D721Med (cell line): ENCODE measurements around the gene COL28A1.
"Not testable (repeated sequence)": the region's sequence is repeated elsewhere in the genome, so short reads cannot be mapped to it uniquely, and the experiment has no call there.

Source experiments
- DNase-seq: peaks from one replicate; pipeline ENCODE4 v3.0.0; 2011; ENCODE audit warnings: low spot score; ENCODE audit not compliant: insufficient read length
- FAIRE-seq: peaks from 2 replicates; lab custom pipeline; 2011; peaks lifted over from hg19 to GRCh38; lab: Jason Lieb, UNC
- CTCF ChIP-seq: IDR thresholded peaks from 2 replicates; pipeline ENCODE4 v1.5.1; 2012; ENCODE audit warnings: mild to moderate bottlenecking, control low read depth; ENCODE audit not compliant: insufficient read depth; ENCODE audit errors: missing control alignments

The COL28A1 gene

GRCh38 chr7:7490003-7490402, 45.7 kb downstream of the COL28A1 start:
- no peak for TF ChIP-seq CTCF
- FAIRE-seq (no peak), DNase-seq (no peak)

GRCh38 chr7:7489546-7489945, 46.1 kb downstream of the COL28A1 start:
- no peak for TF ChIP-seq CTCF
- FAIRE-seq: no peak
- DNase-seq: no peak

- no peak for FAIRE-seq
- no peak for TF ChIP-seq CTCF
- DNase-seq: no peak
These were observed 49.3 kb downstream of the COL28A1 start for GRCh38 chr7:7486362-7486761.

- FAIRE-seq (no peak), DNase-seq (no peak)
- no peak for TF ChIP-seq CTCF
These were observed 51.6 kb downstream of the COL28A1 start for GRCh38 chr7:7484072-7484471.

GRCh38 chr7:7481802-7482201, 53.9 kb downstream of the COL28A1 start:
- no peak for TF ChIP-seq CTCF

GRCh38 chr7:7479275-7479805, 56.3 kb downstream of the COL28A1 start:
- FAIRE-seq: no peak
- DNase-seq: no peak
- no peak for TF ChIP-seq CTCF

More at GRCh38 chr7:7481802-7482201, 53.9 kb downstream of the COL28A1 start:
- no peak for DNase-seq
- FAIRE-seq: no peak

GRCh38 chr7:7478569-7478968, 57.1 kb downstream of the COL28A1 start:
- FAIRE-seq (no peak), DNase-seq (no peak)
- TF ChIP-seq CTCF: no peak

- DNase-seq, FAIRE-seq: not testable (repeated sequence)
These were observed 58.0 kb downstream of the COL28A1 start for GRCh38 chr7:7477641-7478040.
